NCI-H2171 (cell line): ENCODE data around the gene SPANXA2.
"Not testable (repeated sequence)": the region's sequence is repeated elsewhere in the genome, so short reads cannot be mapped to it uniquely, and the experiment has no call there.

Source experiments
- DNase-seq: peaks from one replicate; lab custom pipeline; 2025; lab: John Stamatoyannopoulos, UW

SPANXA2 gene

GRCh38 chrX:141589408-141589807 is at the start of gene SPANXA2:
TSS of gene SPANXA2 (plus strand) at chrX:141589708. CDS start at chrX:141589768, 60 bp downstream.
- not testable (repeated sequence) for DNase-seq

- DNase-seq: not testable (repeated sequence)
Observed at GRCh38 chrX:141542551-141542950, 47.0 kb upstream of the SPANXA2 start.

GRCh38 chrX:141584638-141585037 is 4.9 kb upstream of the SPANXA2 start, which contains the start of gene SPANXA1:
TSS of gene SPANXA1 (minus strand) at chrX:141584738. CDS start at chrX:141584678, 60 bp downstream.
- not testable (repeated sequence) for DNase-seq

GRCh38 chrX:141609111-141609510 is 19.6 kb downstream of the SPANXA2 start:
- no peak for DNase-seq

GRCh38 chrX:141619336-141619735 is 29.8 kb downstream of the SPANXA2 start:
- no peak for DNase-seq

- no peak for DNase-seq
Observed at GRCh38 chrX:141632124-141632523, 42.6 kb downstream of the SPANXA2 start.

GRCh38 chrX:141638550-141638949 is 49.0 kb downstream of the SPANXA2 start:
- DNase-seq: no peak
